Embryonic facial prominence (tissue), 1 donor: ENCODE results near the gene ZCCHC12.

Experiments
- DNase-seq: peaks from one replicate; pipeline ENCODE4 v3.0.0-alpha.2; 2016; ENCODE audit errors: extremely low spot score

ZCCHC12 gene

GRCh38 chrX:118867251-118867650 is 43.6 kb downstream of the ZCCHC12 start:
- DNase-seq = no peak

GRCh38 chrX:118872102-118872566 is 48.5 kb downstream of the ZCCHC12 start:
- DNase-seq = no peak
